Measurements from ENCODE around the gene RALGPS1.

GRCh38 chr9:127169575-127169883 lies 254.9 kb downstream of the RALGPS1 start:
- TF ChIP-seq EZH2phosphoT487 (IDR thresholded peaks at IDR 0.05; ENCODE audit: low read depth): no peak
- TF ChIP-seq, protein P1, sequence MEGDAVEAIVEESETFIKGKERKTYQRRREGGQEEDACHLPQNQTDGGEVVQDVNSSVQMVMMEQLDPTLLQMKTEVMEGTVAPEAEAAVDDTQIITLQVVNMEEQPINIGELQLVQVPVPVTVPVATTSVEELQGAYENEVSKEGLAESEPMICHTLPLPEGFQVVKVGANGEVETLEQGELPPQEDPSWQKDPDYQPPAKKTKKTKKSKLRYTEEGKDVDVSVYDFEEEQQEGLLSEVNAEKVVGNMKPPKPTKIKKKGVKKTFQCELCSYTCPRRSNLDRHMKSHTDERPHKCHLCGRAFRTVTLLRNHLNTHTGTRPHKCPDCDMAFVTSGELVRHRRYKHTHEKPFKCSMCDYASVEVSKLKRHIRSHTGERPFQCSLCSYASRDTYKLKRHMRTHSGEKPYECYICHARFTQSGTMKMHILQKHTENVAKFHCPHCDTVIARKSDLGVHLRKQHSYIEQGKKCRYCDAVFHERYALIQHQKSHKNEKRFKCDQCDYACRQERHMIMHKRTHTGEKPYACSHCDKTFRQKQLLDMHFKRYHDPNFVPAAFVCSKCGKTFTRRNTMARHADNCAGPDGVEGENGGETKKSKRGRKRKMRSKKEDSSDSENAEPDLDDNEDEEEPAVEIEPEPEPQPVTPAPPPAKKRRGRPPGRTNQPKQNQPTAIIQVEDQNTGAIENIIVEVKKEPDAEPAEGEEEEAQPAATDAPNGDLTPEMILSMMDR (IDR thresholded peaks at IDR 0.05; ENCODE audit: low read depth, low read length): no peak

Data from OCI-LY3 (cell line).